Measurements from ENCODE around the gene CFAP20DC. TPM values are rescaled to one million over a fixed set of nuclear protein-coding genes. Genes with fewer than 3 reads are reported as not detected.

The CFAP20DC gene
- total and polyA plus RNA-seq, 2 of the 8 experiments (the other 6 are each of a cell fraction or from before 2014, with no cell fraction given), result 2.2 to 2.8 TPM

DNA sequence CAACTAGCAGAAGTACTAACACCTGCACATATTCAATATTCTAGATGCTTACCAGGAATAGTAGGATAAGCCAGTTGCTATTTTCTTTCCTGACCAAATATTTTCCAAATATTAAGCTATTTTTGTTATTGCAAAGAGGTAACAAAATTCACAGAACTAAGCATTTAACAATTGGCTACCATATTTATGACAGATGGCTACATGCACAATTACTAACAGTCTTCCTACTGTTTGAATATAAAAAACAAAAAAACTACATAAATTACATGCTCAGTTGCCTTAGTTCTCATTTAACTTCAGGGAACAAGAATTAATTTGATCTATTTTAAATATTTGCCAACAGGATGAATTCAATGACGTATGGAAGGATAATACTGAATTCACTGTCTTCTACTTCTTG lies 36.2 kb downstream of the CFAP20DC start:
- no peak overlapping the region for H2BK5ac ChIP-seq (ENCODE audit: low read depth, low read length)
- no peak overlapping the region for H3K56ac ChIP-seq (replicated peaks; ENCODE audit: insufficient read length, low read depth, low read length)
- H3K4me1 ChIP-seq (replicated peaks in 1 of 4; ENCODE audit: control insufficient read depth in 3 of 4, insufficient read depth in 4 of 4, low read length in 3 of 4), result no peaks in the 10 kb centered on the region
- no peak for DNase-seq (ENCODE audit: low read depth in 1 of 2, low spot score in 2 of 2)
- no peak overlapping the region for H3K9ac ChIP-seq (replicated peaks in 1 of 4; ENCODE audit: extremely low read depth in 1 of 4, low read depth in 3 of 4, low read length in 3 of 4)
- H3K27ac ChIP-seq (ENCODE audit: low read depth, low read length), result no peak overlapping the region
- H2BK20ac ChIP-seq (ENCODE audit: low read length), result no peak overlapping the region
- H4K20me1 ChIP-seq (replicated peaks in 1 of 2; ENCODE audit: control insufficient read depth in 1 of 2, insufficient read depth in 2 of 2, low read length in 2 of 2), result no peaks in the 10 kb centered on the region
- H3K36me3 ChIP-seq (ENCODE audit: control insufficient read depth in 2 of 4, insufficient read depth in 4 of 4, low read length in 3 of 4), result no peaks in the 10 kb centered on the region
- no peak overlapping the region for H4K91ac ChIP-seq (replicated peaks; ENCODE audit: insufficient read length, low read length)
- no peak overlapping the region for H3K4me3 ChIP-seq (ENCODE audit: extremely low read depth in 1 of 4, insufficient read depth in 2 of 4, low read depth in 3 of 4, low read length in 4 of 4)
- no peak overlapping the region for H2BK12ac ChIP-seq (ENCODE audit: low read depth, low read length)
- H2AK5ac ChIP-seq (ENCODE audit: low read depth, low read length), result no peak overlapping the region
- H3K79me2 ChIP-seq (ENCODE audit: control insufficient read depth in 1 of 2, insufficient read depth in 2 of 2, low read length in 2 of 2), result no peaks in the 10 kb centered on the region
- H3K9me3 ChIP-seq (ENCODE audit: insufficient read depth in 2 of 2, low read depth in 1 of 2, low read length in 1 of 2), result no peaks in the 10 kb centered on the region
- no peaks in the 10 kb centered on the region for H3K23me2 ChIP-seq (ENCODE audit: low read depth, low read length)
- FAIRE-seq, result no peak
- H2AFZ ChIP-seq (ENCODE audit: low read length), result no peak overlapping the region
- H2BK15ac ChIP-seq (ENCODE audit: low read length), result no peak overlapping the region
- no peak overlapping the region for H4K5ac ChIP-seq (ENCODE audit: insufficient read length, low read depth, low read length)
- no peak overlapping the region for H2BK120ac ChIP-seq (replicated peaks; ENCODE audit: low read depth, low read length)
- 83% methylated on average over 1 of the region's 1 CpG; no CpG with 5 or more reads in 1 of the 2 experiments for WGBS, 2 experiments (ENCODE audit: extremely low coverage in 1 of 2, insufficient coverage in 1 of 2, insufficient read length in 1 of 2, insufficient replicate concordance in 2 of 2, low coverage in 1 of 2, low lambda C conversion rate in 2 of 2, missing lambda C conversion rate in 1 of 2)
- H3K14ac ChIP-seq (ENCODE audit: insufficient read length), result no peak overlapping the region
- H3K4ac ChIP-seq (replicated peaks; ENCODE audit: insufficient read length, low read depth, low read length), result no peak overlapping the region
- no peak overlapping the region for H4K8ac ChIP-seq (ENCODE audit: extremely low read depth, insufficient read depth, low read length)
- H3K23ac ChIP-seq (ENCODE audit: insufficient read length), result no peak overlapping the region
- ChIA-PET POLR2A (ENCODE audit: partially characterized antibody) (no interaction called here), CTCF (ENCODE audit: partially characterized antibody) (interaction anchor here (1.5 kb wide), 1 partner anchor 23 kb away, joined by 3 read pairs; no protein-coding TSS in a partner anchor)
- H3K79me1 ChIP-seq (ENCODE audit: low read depth, low read length), result no peaks in the 10 kb centered on the region
- no peak overlapping the region for H3K18ac ChIP-seq (ENCODE audit: extremely low read depth, low read length)
- H3K27me3 ChIP-seq (replicated peaks in 1 of 4; ENCODE audit: control insufficient read depth in 3 of 4, extremely low read depth in 1 of 4, insufficient read depth in 3 of 4, low read length in 3 of 4), result no peaks in the 10 kb centered on the region
- no peak overlapping the region for H3K4me2 ChIP-seq (ENCODE audit: insufficient read depth in 1 of 2, low read depth in 2 of 2, low read length in 2 of 2)
- TF ChIP-seq ZNF274 (IDR thresholded peaks at IDR 0.05; ENCODE audit: borderline replicate concordance, extremely low read depth, low read length) (no peak), NRF1 (IDR thresholded peaks at IDR 0.05; ENCODE audit: low read depth, low read length) (no peak), RXRA (IDR thresholded peaks at IDR 0.05; ENCODE audit: insufficient read depth, low read depth, low read length) (no peak), GTF2F1 (IDR thresholded peaks at IDR 0.05; ENCODE audit: borderline replicate concordance, low read depth, low read length) (no peak), PHF8 (conservative IDR thresholded peaks at IDR 0.05; ENCODE audit: low read depth, low read length) (no peak), TBP (IDR thresholded peaks at IDR 0.05; ENCODE audit: low read depth, low read length) (no peak), SP2 (IDR thresholded peaks at IDR 0.05; ENCODE audit: low read length) (no peak)

Data from H1 (cell line).